Activated CD4-positive, alpha-beta T cell treated with anti-CD3 and anti-CD28 coated beads for 4 hours (primary cell): ENCODE results near the gene HMGN4.
"Not testable (repeated sequence)": the region's sequence is repeated elsewhere in the genome, so short reads cannot be mapped to it uniquely, and the experiment has no call there.

Experiments used
- DNase-seq, 2 donors: peaks; one replicate each; pipeline ENCODE4 v3.0.0-alpha.2; 2020

HMGN4 gene

DNA sequence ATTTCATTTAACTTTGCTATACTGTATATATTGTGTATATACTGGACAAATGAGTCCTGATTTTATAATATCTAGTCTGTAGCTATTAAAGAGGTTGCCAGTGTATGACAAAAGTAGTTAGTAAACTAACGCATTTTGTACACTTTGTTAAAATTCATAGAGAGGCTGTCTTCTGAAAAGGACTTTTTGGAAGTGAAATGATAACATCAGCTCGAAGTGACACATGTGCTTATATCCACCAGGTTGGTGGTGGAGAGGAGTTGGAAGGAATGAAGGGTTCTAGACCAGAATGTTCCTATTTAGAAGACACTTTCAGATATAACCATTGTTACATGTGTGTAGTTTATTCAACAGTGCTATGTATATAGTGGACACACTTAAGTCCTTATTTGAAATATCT lies 13.9 kb upstream of the HMGN4 start:
- DNase-seq: not testable (repeated sequence)

DNA sequence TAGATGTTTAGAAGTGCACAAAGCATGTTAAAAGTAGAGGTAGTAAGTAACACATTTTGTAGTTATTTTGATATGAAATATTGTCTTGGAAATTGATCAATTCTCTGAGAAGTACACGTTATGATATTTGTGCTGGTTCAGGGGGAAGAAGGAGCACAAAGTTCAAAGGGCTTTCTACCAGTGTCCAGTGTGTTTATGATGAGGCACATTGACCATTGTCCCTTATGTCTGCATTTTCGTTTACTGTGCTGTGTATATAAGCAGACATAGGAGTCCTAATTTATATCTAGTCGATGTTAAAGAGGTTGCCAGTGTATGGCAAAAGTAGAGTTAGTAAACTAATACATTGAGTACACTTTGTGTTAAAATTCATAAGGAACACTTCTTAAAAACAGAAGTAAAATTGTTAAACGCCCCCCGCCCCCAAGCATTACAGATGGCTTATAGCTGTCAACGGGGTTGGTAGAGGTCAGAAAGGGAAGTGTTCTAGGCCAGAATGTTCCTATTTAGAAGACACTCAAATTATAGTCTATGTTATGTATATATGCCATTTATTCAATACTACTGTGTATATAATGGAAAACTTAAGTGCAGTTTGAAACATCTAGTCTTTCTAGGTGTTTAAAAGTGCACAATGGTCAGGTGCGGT lies 13.3 kb upstream of the HMGN4 start:
- DNase-seq: no peak

GRCh38 chr6:26525838-26526237 lies 12.3 kb upstream of the HMGN4 start:
- no peak for DNase-seq

DNA sequence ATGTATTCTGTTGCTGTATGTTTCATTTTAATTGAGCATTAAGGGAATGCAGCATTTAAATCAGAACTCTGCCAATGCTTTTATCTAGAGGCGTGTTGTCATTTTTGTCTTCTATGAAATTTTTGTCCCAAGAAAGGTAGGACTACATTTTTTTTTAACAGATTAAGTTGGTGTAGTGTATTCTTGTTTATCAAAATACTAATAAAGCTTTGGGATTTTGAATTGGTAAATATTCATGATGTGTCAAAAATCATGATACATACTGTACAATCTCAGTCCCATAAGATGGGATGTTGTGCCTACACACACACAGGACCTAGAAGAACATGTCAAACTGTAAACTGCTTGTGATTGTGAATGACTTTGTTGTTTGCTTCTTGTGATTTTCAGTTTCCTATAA lies 11.2 kb upstream of the HMGN4 start:
- DNase-seq: no peak

- DNase-seq: no peak
Observed at GRCh38 chr6:26530203-26530602, 8.0 kb upstream of the HMGN4 start.

DNA sequence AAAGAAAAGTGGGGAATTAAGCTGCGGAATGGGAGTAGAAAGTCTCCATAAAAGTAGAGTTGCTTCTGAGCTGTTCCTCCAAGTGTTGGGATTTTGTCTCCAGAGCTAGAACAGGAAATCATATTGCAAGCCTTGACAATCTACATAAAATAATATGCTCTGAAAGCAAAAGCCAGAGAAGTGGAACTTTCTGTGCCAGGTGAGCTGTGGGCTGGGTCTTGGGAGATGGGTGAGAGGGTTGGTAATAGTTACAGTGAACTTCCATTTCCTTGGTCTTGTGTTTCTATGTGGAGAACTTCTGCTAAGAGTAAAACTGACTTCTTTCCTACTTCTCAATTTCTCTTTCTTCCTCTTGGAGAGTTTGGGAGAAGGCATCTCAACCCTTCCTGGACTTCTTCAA lies 6.3 kb upstream of the HMGN4 start:
- no peak for DNase-seq

- DNase-seq: peak; percentile 86 to 97
Observed at GRCh38 chr6:26532699-26533531, 5.3 kb upstream of the HMGN4 start.

GRCh38 chr6:26533532-26533931 lies 4.6 kb upstream of the HMGN4 start:
- DNase-seq: no peak

- DNase-seq: no peak
Observed at GRCh38 chr6:26534681-26535465, 3.3 kb upstream of the HMGN4 start.

GRCh38 chr6:26536571-26537159 lies 1.5 kb upstream of the HMGN4 start:
- peak in 1 of 2 donors; percentile 14 for DNase-seq

GRCh38 chr6:26537160-26537845 lies 863 bp upstream of the HMGN4 start:
- DNase-seq: peak; percentile 88 to 90

DNA sequence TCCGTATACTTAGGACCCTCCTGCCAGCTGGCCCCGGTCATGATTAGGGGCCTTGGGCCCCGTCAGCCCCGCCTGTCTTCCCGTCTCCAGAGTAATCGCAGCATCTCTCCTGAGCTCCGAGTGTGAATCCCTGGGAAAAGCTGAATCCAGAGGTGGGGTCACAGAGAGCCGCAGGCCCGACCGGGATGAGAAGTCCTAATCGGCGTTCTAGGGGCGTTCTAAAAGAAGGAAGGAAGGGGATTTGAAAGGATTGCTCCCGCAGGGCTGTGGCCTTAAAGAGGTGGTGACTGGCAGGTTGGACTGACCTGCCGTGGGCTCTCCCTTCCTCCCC lies 371 bp downstream of the HMGN4 start:
- no peak for DNase-seq

DNA sequence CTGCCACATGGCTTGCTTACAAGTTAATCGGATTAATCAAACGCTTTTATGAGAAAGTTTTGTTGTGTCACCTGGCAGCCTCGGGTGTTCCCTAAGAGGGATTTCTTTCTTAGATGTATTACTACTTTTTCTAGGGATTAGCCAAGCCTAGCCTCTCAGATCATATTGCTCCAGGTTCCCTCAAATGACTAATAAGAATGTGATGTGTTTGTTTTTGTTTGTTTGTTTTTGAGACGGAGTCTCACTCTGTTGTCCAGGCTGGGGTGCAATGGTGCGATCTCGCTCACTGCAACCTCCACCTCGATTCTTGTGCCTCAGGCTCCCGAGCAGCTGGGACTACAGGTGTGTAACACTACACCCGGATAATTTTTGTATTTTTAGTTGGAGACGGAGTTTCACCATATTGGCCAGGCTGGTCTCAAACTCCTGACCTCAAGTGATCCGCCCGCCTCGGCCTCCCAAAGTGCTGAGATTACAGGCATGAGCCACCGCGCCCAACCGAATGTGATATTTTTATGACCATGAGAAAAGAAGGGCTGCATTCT lies 977 bp downstream of the HMGN4 start:
- DNase-seq: no peak

- no peak for DNase-seq
Observed at GRCh38 chr6:26541579-26541978, 3.4 kb downstream of the HMGN4 start.

GRCh38 chr6:26543953-26544352 lies 5.8 kb downstream of the HMGN4 start:
- DNase-seq: no peak

DNA sequence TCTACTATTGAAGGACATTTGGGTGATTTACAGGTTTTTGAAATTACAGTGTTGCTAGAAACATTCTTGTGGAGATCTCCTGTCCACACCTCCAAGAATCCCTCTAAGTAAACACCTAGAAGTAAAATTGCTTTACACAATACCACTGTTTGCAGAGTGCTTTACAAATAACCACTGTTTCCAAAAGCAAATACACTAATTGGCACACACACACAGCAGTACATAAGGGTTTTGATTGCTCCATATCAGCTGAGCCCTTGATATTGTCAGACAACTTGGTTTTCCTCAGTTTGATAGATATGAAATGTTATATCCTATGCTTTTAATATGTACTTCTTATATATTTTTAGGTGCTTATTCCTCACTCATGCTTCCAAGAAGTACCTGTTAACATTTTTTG lies 6.3 kb downstream of the HMGN4 start:
- DNase-seq: no peak

GRCh38 chr6:26545627-26546026 lies 7.5 kb downstream of the HMGN4 start:
- DNase-seq: no peak

DNA sequence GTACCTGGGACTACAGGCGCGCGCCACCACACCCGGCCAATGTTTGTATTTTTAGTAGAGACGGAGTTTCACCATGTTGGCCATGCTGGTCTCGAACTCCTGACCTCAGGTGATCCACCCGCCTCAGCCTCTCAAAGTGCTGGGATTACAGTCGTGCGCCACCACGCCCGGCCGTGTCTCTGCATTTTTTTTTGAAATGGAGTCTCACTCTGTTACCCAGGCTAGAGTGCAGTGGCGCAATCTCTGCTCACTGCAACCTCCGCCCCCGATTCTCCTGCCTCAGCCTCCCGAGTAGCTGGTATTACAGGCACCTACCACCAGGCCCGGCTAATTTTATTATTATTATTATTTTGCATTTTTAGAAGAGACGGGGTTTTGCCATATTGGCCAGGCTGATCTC lies 9.2 kb downstream of the HMGN4 start:
- not testable (repeated sequence) for DNase-seq

GRCh38 chr6:26550250-26550993 lies 12.3 kb downstream of the HMGN4 start:
- DNase-seq: peak; percentile 14 to 44

DNA sequence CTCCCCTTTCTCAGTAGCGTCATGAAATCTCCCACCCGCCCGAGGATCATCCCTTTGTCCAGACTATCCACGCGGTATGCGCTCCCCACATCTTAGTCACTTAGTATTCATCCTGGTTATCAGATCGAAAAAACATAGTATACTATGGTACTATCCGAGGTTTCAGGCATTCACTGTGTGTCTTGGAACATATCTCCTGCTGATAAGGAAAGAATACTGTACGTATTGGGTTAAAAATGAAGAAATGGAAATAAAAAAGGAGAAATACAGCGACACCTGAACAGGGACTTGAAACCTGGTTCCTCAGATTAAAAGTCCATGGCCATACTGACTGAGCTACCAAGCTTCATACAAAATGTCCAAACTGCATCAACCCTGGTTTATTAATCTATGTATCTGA lies 14.0 kb downstream of the HMGN4 start:
- no peak for DNase-seq

- no peak for DNase-seq
Observed at GRCh38 chr6:26552640-26553188, 14.5 kb downstream of the HMGN4 start.

DNA sequence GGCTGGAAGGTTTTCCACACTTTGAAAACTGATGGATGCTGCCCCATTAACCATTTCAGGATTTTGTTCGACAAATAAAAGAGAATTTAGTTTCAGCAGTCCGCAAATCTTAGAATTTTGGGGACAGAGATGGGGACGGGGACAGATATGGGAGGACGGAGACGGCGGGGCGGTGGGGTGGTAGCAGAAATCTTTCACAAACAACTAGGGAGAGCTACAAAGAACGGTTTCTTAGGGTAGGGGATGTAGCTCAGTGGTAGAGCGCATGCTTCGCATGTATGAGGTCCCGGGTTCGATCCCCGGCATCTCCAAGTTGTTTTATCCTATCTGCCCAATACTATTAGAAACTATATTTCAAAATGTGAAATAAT lies 15.1 kb downstream of the HMGN4 start:
- DNase-seq: peak; percentile 75 to 81
